Measurements from ENCODE around the gene ARHGAP45.
A peak's percentile ranks its signal among the peaks of the same experiment; 100 is the strongest.
"Not testable (repeated sequence)": the region's sequence is repeated elsewhere in the genome, so short reads cannot be mapped to it uniquely, and the experiment has no call there.

The ARHGAP45 gene

DNA sequence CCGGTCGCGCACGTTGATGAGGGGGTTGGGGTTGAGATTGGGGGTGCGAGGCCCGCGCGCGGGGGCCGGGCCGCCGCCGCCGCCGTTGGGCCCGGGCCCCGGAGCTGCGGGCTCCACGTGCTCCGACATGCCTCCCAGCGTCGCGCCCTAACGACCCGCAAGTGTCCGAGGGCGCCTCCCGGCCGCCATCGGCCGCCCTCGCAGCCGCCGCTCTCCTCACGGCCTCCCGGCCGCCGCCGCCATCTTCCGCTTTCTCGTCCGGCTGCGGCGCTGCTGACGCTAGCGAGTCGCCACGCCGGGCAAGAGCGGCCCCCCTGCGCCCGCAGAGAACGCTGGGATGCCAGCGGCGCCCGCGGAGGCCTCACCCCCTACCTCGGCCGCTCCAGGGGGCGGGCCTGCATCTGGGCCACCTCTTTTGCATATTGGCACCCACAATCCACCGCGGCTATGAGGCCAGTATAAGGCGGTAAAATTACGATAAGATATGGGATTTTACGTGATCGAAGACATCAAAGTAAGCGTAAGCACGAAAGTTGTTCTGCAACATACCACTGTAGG is 46.0 kb upstream of the ARHGAP45 start, which contains the start of gene TMEM259:
TMEM259 (minus strand) TSS at position 256 of the 558 bp plus-strand sequence; CDS start at position 129, 127 bp downstream.
- peak within 1 kb of the TSS; percentile 68 for H3K4me3 ChIP-seq (ENCODE audit: low read depth, low read length)
- DNase-seq (ENCODE audit: low read depth) = peak; percentile 99
- TF ChIP-seq, protein P1, sequence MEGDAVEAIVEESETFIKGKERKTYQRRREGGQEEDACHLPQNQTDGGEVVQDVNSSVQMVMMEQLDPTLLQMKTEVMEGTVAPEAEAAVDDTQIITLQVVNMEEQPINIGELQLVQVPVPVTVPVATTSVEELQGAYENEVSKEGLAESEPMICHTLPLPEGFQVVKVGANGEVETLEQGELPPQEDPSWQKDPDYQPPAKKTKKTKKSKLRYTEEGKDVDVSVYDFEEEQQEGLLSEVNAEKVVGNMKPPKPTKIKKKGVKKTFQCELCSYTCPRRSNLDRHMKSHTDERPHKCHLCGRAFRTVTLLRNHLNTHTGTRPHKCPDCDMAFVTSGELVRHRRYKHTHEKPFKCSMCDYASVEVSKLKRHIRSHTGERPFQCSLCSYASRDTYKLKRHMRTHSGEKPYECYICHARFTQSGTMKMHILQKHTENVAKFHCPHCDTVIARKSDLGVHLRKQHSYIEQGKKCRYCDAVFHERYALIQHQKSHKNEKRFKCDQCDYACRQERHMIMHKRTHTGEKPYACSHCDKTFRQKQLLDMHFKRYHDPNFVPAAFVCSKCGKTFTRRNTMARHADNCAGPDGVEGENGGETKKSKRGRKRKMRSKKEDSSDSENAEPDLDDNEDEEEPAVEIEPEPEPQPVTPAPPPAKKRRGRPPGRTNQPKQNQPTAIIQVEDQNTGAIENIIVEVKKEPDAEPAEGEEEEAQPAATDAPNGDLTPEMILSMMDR (IDR thresholded peaks at IDR 0.05; ENCODE audit: insufficient read depth, low read depth, low read length, missing control alignments) = no peak

DNA sequence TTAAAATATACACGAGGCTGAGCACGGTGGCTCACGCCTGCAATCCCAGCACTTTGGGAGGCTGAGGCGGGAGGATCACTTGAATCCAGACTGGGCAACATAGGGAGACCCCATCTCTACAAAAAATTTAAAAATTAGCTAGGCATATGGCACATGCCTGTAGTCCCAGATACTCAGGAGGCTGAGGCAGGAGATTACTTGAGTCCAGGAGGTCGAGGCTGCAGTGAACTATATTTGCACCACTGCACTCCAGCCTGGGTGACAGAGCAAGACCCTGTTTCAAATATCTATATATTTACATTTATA is 43.1 kb upstream of the ARHGAP45 start:
- not testable (repeated sequence) for H3K4me3 ChIP-seq (ENCODE audit: low read depth, low read length)

GRCh38 chr19:1025080-1025479 is 41.9 kb upstream of the ARHGAP45 start:
- not testable (repeated sequence) for H3K4me3 ChIP-seq (ENCODE audit: low read depth, low read length)
- DNase-seq (ENCODE audit: low read depth) = peak; percentile 42

More for the DNA sequence above, 43.1 kb upstream of the ARHGAP45 start:
- DNase-seq (ENCODE audit: low read depth) = not testable (repeated sequence)

DNA sequence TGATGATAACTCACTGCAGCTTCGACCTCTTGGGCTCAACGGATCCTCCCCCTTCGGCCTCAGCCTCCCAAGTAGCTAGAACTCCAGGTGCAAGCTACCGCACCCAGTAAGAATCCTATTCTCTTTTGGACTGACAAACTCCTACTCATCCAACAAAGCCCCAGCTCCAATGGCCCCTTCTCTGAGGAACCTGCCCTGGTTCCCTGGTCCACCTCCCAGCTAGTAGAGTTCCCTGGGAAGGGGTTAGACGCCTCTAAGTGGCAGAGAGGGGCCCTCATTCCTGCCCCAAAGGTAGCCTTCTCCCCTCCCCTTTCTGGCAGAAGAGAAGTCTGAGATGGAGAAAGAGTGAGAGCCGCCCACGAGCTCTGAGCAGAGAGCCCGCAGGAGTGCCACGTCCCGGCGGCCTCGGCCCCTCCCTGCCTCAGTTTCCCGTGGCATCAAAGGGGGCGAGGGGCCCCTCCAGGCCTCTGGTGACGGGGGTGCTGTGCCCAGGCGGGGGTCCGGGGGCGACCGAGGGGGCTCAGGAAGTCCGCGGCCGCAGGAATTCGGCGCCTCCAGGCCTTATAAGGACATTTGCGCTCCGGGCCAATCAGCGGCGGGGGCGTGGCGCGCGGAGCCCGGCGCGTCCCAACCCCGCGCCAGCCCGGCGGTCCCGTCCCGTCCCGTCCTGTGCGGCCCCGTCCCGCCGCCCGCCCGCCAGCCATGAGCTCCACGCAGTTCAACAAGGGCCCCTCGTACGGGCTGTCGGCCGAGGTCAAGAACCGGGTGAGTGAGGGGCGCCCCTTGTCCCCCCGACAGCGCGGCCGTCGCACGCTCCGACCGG is 40.8 kb upstream of the ARHGAP45 start, which contains the start of gene CNN2:
CNN2 (plus strand) TSS at position 649 of the 823 bp plus-strand sequence; CDS start at position 703, 54 bp downstream.
- peak; percentile 84 for DNase-seq (ENCODE audit: low read depth)
- H3K4me3 ChIP-seq (ENCODE audit: low read depth, low read length) = peak within 1 kb of the TSS; percentile 100
- TF ChIP-seq, protein P1 (IDR thresholded peaks at IDR 0.05; ENCODE audit: insufficient read depth, low read depth, low read length, missing control alignments) = no peak

DNA sequence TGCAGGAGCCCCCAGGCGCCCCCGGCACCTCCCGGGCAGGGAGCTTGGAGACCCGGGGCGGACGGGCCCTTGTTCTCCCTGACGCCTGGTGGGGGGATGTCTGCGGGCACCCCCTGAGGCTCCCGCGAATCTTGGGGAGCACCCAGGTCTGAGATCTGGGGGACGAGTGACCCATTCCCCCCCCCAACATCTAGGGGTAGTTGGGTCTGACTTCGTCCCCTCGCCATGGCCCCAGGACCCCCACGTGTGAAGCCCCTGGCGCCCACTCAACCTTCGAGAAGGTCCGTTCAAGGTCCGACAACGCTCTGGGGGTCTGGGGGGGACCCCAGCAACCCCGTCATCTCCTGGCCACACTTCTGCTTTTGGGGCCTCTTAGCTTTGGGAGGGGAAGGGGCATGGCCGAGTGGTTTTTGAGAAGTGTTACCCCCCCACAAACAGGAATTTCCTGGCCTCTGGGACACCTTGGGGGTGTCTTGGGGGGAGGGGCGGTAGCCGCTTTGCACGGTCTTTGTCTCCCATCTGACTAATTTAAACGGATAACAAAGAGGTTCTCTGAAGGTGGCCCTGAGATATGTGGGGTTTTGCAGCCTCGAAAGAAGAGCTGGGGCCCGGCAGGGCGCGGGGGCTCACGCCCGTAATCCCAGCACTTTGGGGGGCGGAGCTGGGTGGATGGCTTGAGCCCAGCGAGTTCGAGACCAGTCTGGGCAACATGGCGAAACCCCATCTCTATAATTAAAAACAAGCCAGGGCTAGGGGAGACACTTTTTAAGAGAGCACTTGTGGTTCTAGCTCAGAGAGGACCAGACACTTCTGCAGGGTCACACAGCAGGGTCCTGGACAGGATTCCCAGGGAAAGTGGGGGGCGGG is 40.0 kb upstream of the ARHGAP45 start:
- TF ChIP-seq, protein P1 (IDR thresholded peaks at IDR 0.05; ENCODE audit: insufficient read depth, low read depth, low read length, missing control alignments) = no peak
- peak overlapping the region; percentile 100 for H3K4me3 ChIP-seq (ENCODE audit: low read depth, low read length)
- DNase-seq (ENCODE audit: low read depth) = peak; percentile 52

- TF ChIP-seq, protein P1 (IDR thresholded peaks at IDR 0.05; ENCODE audit: insufficient read depth, low read depth, low read length, missing control alignments) = no peak
- no peak for DNase-seq (ENCODE audit: low read depth)
- peak overlapping the region; percentile 100 for H3K4me3 ChIP-seq (ENCODE audit: low read depth, low read length)
These were observed 39.3 kb upstream of the ARHGAP45 start for GRCh38 chr19:1027650-1028061.

DNA sequence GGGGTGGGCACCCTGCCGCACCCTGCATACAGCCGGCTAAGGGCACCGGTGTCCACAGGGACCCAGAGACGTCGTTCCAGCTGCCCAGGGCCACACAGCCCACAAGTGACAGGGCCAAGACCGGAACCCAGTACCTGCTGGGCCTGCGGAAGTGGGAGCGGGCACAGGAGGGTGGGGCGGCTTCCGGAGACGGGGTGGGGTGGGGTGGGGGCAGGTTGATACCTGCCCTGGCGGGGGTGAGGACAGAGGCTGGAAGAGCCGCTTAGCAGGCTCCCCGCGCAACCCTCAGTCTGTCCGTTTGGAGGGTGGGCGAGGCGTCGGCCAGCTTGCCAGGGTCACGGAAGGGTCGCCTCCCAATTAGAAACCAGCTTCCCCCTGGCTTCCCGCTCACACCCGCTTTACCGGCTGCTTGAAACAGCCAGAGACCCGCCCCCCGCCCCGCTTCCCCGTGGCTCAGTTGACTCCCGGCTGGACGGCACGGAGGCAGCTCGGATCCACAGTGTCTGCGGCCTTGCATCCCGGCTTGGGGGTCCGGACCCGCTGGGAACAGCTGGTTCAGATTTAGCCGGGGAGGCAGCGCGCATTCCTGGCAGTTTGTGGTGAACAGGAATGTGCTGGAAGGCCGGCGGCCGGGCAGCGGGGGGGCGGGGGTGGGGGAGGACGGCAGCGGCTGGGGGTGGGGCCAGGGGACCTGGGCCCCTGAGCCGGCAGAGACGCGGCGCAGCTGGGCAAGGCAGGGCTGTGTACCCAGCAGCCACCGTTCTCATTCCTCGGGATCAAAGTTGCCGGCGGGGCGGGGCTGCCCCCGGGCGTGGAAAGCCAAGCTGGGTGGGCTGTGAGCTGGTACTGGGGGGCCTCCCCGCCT is 38.7 kb upstream of the ARHGAP45 start:
- TF ChIP-seq, protein P1 (IDR thresholded peaks at IDR 0.05; ENCODE audit: insufficient read depth, low read depth, low read length, missing control alignments) = no peak
- peak; percentile 86 for DNase-seq (ENCODE audit: low read depth)
- H3K4me3 ChIP-seq (ENCODE audit: low read depth, low read length) = peak overlapping the region; percentile 100
